ENCODE measurements around the gene TLE3.
"Not testable (repeated sequence)": the region's sequence is repeated elsewhere in the genome, so short reads cannot be mapped to it uniquely, and the experiment has no call there.

The TLE3 gene

DNA sequence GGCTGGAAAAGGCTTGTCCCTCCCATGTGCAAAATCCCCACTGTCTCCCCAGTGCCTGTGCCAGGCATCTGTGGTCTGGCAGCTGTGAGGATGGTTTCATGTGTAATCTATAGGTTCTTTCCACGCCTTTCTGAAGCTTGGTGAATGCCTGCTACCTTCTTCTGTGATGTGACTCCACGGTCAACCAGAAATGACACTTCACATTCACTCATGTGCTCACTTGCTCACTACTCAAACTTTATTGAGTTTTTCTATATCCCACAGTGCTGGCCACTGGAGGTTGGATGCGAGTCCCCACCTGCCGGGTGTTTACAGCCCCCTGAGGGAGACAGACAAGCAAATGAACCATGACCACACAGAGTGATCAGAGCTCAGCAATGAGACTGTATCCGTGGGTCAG, 27.9 kb upstream of the TLE3 start:
- DNase-seq = no peak

DNA sequence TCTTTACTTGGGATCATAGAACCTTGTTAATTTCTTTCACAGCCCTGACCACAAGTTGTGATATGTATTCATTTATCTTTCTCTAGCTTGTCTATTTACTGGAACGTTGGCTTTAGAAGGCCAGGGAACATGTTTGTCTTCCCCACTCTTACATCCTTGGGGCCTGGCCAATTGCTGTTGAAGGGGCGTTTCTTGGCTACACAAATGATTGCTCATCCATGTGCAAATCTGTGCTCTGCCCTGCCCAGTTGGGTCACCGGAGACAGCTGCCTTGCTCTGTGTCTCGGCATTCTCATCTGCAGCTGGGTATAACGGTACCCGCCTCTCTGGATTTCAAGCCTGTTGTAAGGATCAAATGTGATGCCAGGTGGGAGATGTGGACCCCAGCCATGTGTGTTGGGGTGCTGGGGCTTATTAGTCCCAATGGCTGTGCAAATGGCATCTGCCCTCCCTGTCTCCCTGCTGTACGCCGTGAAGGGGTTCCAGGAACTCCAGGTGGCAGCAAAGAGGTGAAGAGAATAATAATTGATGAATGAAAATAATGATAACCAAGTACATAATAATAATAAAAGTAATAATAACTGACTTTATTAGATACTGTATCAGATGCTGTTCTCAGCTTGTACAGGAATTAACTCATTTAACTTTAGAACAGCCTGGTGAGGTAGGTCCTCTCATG, 24.0 kb upstream of the TLE3 start:
- no peak for DNase-seq

DNA sequence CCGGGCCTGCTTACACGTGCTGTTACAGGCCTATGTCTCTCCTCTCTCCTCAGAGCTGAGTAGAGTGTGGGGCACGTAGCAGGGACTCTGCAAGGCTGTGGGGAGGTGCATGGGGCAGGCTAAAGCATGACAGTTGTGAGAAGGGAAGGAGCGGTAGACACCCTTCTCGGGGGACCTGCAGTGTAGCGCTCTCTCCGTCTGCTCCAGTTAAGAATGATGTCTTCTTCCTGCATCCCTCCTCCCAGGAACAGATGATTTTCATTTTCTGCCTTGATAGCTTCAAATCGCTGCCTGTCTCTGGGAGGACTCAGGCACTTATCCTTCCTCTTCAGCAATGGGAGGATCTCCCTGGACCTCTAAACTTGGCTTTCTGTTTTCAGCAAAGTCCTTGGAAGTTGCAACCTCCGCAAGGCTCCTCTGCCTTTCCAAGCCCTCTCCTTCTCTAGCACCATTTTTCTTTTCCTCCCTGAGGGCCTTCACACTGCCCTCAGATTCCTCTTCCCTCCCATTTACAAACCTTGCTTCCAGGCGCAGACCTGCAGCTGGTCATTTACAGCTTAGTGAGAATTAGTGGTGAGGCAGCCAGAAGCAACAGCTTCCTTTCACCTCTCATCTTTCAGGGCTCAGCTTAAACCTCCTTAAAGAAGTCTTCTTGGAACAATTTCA, 23.4 kb upstream of the TLE3 start:
- no peak for DNase-seq

DNA sequence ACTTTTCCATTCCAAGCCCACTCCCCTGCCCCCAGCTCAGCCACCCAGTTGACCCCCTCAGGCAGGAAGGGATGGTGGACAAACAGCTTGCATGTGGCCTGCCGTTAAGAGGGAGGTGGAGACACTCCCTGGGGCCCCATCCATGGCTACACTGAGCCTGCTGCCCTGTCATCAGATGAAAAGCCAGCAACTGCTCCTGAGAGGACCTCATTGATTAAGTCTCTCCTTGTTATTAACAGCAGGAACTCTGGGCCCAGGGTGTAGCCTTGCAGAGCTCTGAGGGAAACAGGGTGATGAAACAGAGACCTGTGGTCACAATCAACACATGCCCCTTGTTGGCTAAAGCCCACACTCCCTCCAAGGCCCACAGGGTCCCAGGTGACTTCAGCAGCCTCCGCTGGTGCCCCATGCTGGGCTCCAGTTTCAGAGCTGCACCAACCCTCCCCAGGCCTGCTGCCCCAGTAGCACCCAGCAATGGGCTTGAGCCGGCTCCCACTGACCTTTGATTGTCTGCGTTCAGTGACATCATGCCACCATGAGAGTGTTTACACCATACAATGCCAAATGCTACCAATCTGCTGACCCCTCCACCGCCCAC, 22.3 kb upstream of the TLE3 start:
- DNase-seq = no peak

DNA sequence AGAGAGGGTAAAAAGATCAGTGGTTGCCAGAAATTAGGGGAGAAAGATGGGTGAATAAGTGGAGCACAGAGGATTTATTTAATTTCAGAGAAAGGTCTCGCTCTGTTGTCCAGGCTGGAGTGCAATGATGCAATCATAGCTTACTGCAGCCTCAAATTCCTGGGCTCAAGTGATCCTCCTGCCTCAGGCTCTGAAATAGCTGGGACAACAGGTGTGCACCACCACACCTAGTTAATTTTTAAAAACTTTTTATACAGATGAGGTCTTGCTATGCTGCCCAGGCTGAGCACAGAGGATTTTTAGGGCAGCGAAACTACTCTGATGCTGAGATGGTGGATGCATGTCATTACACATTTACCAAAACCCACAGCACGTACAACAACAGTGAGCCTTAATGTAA, 20.9 kb upstream of the TLE3 start:
- no peak for DNase-seq

DNA sequence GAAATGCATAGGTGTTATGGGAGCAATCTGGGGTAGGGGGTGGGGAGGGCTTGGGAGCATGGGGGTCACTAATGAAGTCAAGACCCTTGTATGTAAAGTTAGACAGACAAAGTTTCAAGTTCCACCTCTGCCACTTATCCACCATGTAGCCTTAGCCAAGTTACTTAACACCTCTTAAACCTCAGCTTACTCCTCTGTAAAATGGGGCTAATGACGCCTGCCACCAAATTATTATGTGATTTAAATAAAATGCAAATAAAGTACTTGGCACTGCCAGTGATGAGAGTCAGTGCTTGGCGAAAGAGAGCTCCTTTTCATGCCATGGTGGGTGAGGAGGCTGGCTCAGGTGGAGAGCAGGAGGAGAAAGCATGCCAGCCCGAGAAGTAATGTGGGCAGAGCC, 18.6 kb upstream of the TLE3 start:
- no peak for DNase-seq

DNA sequence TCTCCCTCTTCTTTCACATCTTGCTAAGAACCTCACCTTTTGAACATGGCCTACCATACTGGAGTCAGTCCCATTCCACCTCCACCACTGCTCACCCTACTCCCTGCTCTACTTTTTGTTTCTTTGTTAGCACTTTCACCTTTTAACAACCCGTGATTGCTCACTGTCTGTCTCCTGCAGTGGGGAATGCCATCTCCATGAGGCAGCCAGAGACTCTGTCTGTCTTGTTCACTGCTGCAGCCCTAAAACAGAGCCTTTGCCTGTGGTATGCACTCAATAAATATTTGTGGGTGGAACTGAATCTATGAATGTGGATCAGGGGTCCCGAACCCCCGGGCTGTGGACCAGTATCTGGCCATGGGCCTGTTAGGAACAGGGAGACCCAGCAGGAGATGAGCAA, 16.5 kb upstream of the TLE3 start:
- no peak for DNase-seq

DNA sequence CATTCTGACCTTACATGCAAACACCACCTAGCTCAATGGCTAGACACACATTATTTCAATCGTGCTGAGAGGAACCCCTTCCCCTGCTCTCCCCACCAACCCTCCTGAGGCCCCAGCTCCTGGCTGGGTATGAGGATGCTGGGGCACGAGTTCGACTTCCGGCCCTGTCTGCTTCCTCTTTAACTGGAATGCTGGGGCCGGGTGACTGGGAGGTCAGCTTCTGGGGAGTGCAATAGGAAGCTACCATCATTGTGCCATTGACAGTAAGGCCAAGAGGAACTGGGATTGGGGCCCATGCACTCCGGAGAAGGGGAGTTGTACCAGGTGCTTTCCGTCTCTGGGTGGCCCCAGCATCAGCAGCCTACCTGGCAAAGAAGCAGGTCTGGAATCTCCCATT, 15.6 kb upstream of the TLE3 start:
- no peak for DNase-seq

DNA sequence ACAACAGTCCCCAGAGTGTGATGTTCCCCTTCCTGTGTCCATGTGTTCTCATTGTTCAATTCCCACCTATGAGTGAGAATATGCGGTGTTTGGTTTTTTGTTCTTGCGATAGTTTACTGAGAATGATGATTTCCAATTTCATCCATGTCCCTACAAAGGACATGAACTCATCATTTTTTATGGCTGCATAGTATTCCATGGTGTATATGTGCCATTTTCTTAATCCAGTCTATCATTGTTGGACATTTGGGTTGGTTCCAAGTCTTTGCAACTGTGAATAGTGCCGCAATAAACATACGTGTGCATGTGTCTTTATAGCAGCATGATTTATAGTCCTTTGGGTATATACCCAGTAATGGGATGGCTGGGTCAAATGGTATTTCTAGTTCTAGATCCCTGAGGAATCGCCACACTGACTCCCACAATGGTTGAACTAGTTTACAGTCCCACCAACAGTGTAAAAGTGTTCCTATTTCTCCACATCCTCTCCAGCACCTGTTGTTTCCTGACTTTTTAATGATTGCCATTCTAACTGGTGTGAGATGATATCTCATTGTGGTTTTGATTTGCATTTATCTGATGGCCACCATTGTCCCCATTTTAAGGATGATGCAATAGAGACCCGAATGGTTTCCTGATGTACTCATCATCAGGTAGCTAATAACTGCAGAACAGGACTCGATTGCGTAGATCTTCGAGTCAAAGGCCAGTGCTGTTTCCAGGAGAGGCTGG, 15.0 kb upstream of the TLE3 start:
- not testable (repeated sequence) for DNase-seq

DNA sequence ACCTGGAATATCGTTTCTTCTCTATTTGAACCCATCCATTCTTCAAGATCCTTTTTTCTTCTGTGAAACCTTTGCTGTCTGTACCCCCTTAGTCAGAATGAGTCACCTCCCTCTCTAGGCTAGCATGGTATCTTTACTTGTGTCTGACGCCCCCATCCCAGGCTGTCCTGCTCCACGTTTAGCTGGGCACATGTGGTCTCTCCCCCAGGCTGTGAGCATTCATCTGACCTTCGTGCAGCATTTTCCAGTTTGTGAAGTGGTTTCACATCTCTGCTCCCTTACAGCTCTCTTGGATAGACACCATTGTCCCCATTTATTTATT, 14.3 kb upstream of the TLE3 start:
- no peak for DNase-seq

DNA sequence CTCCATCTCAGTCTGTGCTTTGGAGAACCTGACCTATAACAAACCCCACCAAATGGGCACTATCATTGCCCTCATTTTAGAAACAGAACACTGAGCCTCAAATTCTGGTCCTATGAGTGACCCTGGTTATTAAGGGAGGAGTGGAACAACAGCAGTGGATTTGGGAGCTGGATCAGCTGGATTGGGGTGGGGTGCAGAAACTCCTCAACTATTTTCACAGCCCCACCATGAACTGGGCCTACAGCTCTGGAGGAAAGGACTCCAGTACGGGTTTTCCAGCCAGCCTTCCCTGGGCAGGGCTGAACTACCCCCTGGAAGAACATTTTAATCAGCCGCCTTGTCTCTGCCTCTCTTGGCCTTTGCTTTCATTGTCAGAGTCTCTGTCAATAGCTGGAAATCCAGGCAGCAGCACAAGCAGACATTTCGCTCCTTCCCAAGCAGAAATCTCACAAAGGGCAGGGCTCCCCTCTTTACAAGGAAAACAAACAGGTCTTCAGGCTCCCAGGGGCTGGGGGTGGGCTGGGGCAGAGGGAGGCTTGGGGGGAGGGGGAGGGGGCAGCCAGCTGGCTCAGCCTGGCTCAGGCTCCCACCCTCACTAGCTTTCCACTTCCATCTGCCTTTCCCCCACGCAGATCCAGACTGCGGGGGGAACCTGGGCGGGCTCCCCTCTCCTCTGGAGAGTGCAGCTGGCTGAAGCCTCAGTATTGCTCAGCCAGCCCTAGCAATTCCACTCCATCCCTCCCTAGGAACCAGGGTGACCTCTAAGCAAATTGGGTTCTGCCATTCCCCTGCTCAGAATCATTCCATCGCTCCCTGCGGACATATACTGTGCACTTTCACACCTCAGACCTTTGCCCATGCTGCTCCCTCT, 13.7 kb upstream of the TLE3 start:
- DNase-seq = no peak

DNA sequence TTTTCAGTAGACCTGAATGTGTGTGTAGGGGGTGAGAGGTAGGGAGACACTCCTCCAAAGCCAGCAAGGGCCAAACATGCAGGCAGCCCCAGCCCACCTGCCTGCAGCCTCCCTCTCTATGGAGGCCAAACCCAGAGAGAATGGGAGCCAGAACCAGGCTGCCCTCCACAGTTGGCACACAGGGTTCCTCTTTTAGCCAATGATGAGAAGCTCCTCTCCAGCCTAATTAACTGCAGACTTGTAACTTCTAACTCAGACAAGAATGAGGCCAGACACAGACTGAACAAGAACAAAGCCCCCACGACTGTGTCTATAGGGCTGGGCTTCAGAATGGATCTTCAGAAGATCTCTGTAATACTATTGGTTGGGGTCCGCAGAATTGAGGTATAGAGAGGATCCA, 12.3 kb upstream of the TLE3 start:
- DNase-seq = no peak

DNA sequence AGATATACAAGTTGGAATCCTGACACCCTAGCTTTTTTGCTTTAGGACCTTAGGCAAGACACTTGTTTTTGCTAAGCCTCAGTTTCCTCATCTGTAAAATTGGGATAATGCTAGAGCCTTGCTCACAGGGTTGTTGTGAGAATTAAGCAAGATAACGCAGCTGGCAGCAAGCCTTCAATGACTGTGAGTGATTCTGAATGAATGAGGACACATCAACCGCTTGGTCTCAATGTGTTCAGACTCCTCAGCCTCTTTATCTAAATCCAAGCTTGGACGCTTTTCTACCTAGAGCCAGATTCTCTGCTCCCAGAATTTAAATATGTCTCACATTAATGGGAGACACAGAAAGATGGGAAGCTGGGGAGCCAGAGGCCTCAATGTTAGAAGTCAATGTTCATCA, 11.8 kb upstream of the TLE3 start:
- DNase-seq = no peak

DNA sequence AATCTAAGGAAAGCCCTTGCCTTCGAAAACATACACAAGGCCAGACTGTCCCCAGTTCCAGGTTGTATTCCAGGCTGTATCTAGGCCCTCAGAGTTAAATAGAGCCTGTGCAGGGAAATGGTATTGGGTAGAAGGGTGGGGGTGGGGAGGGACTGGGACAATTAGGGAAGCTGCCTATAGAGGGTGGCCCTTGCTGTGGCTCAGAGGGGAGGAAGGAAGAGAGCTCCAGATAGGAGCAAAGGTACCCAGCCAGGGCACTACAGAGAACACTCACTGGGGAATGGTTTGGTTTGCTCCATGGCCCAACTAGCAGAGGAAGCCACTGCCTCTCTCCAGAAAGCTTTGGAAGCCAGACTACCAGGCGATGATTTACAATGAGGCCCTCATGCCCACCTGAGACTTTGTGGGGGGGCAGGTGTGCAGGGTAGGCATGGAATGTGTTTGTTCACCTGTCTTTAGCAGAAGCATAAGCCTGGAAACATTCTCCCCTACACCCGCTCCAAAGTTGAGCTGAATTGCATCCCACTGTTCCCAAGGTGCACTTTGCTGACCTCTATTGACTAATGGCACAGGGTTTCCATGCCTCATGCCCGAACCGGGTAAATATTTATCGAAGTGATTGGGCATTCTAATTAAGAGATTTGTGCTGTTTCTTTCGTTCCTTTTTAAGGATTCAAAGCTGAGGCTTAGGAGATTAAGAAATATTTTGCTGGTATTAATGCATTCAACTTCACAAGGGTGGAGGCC, 6.3 kb upstream of the TLE3 start:
- no peak for DNase-seq

DNA sequence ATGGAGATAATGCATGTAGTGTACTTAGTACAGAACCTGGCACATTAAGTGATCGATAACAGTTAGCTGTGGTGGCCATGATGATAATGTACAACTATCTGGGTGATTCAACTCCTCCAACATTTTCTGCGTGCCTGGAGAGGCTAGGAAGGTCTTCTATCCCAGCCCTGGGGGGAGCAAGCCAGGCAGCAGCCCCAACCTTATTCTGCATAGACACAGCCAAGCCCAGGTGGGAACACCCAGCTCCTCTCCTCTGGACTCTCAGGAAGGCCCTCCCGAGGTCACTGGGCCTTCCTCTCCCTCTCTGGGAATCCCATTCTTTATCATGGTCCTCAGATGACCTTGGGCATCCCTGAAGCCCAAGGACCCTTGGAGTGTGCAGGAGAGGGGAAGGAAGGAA, 5.1 kb upstream of the TLE3 start:
- no peak for DNase-seq

DNA sequence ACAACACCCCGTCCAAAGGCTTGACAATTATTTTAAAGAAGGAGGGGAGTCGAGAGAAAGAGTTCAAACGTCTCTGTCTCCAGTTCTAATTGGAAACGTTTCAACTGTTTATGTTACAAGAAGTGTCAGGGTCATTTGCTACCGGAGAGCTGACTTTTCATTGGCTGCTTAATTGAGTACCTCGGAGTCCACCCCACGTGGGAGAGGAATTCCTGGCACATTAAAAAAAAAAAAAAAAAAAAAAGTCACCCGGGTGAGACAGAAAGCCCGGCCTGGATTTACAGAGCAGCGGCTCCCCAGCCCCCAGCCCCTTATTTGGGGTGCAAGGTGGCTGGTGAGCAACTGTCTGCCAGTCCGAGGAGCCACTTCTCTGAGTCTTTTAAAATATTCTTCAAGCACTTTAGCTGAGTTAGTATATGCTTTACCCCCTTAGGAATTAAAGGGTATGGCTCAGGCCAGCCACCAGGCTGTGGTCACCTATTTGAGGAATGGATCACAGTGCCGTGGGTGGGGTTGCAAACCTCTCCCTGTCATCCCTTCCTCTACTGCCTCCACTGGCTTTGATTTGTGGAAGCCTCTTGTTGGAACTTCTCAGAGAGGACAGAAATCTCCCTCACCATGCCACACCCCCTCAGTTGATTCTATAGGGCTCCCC, 3.9 kb upstream of the TLE3 start:
- no peak for DNase-seq

DNA sequence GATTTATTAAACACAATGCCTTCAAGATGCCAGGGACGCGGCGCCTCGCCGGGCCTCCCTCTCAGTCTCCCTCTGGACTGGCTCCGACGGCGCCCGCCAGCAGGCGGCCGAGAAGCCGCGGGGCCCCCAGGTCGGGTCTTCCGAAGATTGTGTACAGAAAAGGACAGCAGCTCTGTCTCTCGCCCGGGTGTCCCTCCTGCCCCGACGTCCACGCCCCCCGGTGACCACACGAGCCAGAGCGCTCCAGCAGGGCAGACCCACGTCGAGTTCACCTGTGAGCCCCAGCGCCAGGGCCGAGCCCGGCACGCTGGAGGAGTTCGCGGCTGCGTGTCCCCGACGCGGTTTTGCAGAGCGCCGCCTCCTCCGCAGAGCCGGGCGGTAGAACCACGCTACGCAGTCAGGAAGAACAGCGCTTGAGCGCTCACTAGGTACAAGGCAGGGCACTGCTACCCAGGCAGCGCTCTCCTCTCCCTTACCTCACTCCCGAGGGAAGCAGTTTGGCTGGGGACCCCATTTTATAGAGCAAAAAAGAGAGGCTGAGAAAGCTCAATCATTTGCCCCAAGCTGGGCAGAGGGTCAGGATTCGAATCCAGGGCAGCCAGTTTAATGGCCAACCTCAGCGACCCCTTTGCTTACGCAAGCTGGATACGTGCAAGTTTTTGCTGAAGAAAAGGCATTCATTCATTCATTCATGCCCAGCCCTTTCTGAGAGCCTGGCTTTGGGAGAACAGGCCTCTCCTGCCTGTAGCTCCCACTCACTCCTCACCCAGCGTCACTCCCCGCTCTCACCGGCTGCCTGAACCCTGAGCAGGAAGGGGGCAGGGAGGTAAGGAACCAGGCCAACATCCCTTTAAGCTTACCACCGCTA, 3.0 kb upstream of the TLE3 start:
- DNase-seq = peak; percentile 70

DNA sequence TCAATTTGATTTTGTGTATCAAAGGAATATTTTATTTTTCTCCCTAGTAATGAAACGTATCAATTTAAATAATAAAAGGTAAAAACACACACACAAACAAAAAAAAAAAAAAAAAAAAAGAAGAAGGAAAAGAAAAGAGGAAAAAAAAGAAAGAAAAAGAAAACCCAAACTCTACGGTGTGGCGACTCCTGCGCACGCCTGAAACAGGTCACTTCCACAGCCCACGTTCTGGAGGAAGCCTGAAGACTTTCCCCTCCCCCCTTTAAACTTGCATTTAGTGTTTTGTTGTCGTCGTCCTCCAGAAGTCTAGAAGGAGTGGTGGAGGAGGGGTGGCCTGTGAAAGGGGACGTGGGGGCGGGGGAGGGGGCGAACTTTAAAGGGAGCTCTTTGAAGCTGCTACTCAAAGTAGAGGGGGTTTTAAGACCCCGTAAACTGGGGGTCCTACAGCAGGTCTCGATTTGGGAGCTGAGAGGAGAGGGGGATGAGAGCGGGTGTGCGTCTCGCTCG, 2.3 kb upstream of the TLE3 start:
- DNase-seq = peak; percentile 17

DNA sequence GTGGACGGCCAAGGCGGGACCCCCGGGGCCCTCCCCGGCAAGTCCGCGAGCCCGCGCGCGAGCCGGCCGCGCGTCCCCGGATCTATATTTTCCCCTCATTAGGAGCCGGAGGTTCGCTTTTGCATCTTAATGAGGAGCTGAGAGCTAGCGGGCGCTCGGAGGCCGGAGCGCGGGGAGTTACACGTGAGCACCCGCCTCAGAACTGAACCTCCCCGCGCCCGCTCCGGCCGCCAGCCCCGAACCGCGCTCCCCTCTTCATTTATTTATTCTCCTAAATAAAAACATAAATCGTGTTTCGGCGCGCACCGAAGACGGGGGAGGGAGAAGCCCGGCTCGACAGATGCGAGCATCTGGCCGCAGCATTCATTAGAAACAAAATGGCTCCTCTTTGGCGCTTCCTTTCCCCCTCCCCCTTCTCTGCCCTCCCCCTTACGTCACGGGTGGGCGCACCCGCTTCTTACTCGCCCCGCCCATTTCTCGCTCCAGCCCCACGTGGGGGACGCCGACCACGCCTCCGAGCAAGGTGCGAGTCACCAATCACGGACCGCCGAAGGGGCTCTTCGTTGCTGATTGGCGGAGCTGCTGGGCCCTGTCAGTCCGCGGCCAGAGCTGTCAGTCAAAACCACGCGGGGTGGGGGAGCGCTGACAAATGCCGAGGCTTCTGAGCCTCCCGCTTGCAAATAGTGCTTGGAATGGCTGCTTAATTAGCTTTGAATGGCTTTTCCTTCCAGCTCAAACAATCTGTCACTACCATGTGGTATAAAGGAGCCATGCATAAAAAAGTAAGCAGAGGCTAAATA, 1.6 kb upstream of the TLE3 start:
- DNase-seq = peak; percentile 100

Data from stimulated activated CD4-positive, alpha-beta T cell treated with anti-CD3 and anti-CD28 coated beads, Interleukin-4, amount 100 ng/mL, for 1 hour (primary cell).